H7 (cell line): Measurements from ENCODE around the gene LACC1. TPM values are rescaled to one million over a fixed set of nuclear protein-coding genes. Genes with fewer than 3 reads are reported as not detected.
A peak's percentile ranks its signal among the peaks of the same experiment; 100 is the strongest.

Experiments used
- DNase-seq: peaks from one replicate; pipeline ENCODE4 v3.0.0; 2012
- H3K27me3 ChIP-seq: 2 replicates; pipeline ENCODE4 v1.6.0; 2011; ENCODE audit warnings: mild to moderate bottlenecking, low read length; ENCODE audit not compliant: control insufficient read depth, insufficient read depth
- H3K36me3 ChIP-seq: replicated peaks from 2 replicates; pipeline ENCODE4 v1.5.1; 2011; ENCODE audit warnings: low read length; ENCODE audit not compliant: control insufficient read depth, insufficient read depth
- H3K4me3 ChIP-seq: 2 replicates; pipeline ENCODE4 v1.5.1; 2011; ENCODE audit warnings: low read depth, mild to moderate bottlenecking, control low read depth, low read length, moderate library complexity; ENCODE audit not compliant: insufficient read depth
- total RNA-seq: library from RNA; depleted of rRNA; stranded (reverse); fragments of >200 nt; shearing (Covaris generic); gene quantifications from 2 replicates; pipeline ENCODE4 v1.2.3, GENCODE V29; 2014

Gene LACC1
- total RNA-seq, 1 experiment from 2014 or later: 0.14 TPM

DNA sequence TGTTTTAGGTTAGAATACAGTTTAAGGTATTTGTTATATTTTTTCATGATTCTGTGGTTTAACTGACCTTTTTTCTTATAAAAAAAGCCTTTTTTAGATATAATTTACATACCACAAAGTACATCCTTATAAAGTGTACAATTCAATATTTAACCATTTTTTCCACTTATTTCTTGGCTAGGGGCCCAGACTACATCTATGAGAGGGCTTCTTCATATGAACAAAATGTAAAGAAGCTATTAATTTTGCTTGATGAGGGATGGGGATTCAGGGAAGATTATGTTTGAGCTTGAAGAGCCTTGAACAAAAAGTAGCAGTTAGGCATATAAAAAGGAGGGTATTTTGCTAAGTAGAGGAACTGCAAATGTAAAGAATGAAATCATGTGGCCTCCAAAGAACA is 2.4 kb upstream of the LACC1 start:
- peaks cover 15% of the 10 kb centered on the region for H3K27me3 ChIP-seq
- H3K4me3 ChIP-seq: no peak overlapping the region
- H3K36me3 ChIP-seq: no peaks in the 10 kb centered on the region
- no peak for DNase-seq

DNA sequence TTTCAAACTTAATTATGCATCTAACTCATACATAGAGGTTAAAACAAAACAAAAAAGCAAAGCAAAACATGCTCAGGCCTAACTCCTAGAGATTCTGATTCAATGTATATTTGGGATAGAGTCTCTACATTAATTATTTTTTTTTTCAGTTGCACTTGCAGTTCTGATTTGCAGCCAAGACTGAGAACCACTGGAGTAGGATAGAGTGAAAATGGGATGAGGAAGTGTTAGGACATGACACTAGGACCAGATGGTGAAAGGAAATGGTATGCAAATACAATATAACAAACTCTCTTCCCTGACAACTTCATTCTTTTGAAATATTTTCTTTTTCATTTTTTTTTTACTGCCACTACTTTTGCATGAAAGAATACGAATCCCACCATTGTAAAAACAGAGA is 1.9 kb upstream of the LACC1 start:
- DNase-seq: no peak
- Histone ChIP-seq H3K36me3 (no peaks in the 10 kb centered on the region), H3K4me3 (no peak overlapping the region), H3K27me3 (peaks cover 15% of the 10 kb centered on the region)

DNA sequence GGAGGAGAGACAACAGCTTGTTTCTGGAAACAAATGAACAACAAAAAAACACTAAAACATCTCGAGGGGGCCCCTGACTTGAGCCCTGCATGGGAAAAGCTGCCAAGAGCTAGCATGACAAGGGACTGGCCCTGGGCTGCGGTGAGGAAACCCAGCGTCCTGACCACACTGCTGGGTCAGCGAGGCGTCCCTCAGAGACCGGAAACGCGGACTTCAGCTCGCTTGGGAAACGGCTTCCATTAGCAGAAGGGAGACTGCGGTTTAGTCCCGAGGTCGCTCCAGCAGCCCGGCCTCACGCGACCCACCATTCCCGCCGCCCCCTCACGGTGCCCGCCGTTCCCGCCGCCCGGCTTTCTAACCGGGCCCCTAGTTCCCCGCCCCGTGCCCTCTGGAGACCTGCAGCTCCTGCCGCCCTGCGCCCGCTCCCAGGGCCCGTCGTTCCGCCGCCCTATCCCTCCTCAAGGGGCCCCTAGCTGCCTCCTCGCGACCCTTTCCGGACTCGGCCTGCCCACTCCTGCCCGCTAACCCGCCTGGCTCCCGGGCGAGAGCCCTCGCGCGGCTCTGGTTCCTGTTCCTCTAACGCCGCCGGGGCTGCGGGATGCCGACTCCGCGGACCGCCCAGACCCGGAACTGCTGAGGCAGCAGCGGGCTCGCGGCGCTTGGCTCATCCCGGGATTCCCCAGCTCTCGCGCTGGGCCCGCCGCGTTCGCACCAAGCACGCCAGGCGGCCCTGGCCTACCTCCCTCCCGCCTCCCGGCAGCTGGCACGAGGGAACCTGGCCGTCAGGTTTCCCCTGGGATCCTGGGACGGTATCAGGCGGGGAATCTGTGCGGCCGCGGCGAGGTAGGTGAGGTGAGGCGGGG is 581 bp upstream of the LACC1 start, which contains the start of gene CCDC122:
TSS of gene CCDC122 (minus strand) at position 849 of the 863 bp plus-strand sequence. CDS start 10,364 bp downstream, outside the sequence.
- H3K36me3 ChIP-seq: no peaks in the 10 kb centered on the region
- H3K4me3 ChIP-seq: peak within 1 kb of the TSS; percentile 78
- peak; percentile 88 for DNase-seq
- peaks cover 15% of the 10 kb centered on the region for H3K27me3 ChIP-seq

DNA sequence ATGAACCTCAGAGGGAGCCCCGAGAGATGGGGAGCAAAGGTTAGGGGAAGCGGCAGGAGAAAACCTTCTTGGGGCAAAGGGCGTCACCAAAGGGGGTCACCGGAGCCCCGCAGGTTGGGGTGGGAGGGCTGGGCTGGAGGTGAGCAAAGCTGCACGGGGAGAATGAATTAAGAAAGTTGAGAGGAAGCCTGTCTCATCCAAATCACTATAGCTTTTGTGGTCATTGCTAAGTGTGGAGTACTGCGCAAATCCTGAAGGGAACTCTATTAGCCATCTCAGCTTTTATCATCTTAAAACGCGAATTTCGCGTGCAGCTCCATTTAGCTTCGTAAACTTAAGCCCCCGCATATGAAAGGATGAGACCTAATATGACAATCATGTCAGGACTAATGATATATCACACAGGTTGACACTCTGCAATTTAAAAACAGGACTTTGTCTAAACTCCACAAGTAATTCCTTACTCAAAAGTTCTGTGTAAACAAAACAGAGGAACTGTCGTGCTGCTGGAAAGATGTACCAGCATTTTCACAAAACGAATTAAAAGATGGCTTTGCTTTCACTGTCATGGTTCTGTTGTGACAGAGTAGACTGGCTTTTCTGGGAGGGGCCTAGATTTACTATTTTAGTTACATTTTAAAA is 631 bp downstream of the LACC1 start:
- peak overlapping the region; percentile 78 for H3K4me3 ChIP-seq
- H3K27me3 ChIP-seq: peaks cover 15% of the 10 kb centered on the region
- no peaks in the 10 kb centered on the region for H3K36me3 ChIP-seq
- no peak for DNase-seq

DNA sequence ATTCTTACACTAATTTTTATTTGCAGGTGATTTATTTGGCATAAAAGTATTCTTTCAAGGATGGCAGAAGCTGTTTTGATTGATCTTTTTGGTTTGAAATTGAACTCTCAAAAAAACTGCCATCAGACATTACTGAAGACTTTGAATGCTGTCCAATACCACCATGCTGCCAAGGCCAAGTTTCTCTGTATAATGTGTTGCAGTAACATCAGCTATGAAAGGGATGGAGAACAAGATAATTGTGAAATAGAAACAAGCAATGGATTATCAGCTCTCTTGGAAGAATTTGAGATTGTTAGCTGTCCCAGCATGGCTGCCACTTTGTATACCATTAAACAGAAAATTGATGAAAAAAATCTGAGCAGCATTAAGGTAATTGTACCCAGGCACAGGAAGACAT is 1.2 kb downstream of the LACC1 start:
- H3K36me3 ChIP-seq: no peaks in the 10 kb centered on the region
- H3K27me3 ChIP-seq: peaks cover 15% of the 10 kb centered on the region
- no peak overlapping the region for H3K4me3 ChIP-seq
- DNase-seq: no peak

DNA sequence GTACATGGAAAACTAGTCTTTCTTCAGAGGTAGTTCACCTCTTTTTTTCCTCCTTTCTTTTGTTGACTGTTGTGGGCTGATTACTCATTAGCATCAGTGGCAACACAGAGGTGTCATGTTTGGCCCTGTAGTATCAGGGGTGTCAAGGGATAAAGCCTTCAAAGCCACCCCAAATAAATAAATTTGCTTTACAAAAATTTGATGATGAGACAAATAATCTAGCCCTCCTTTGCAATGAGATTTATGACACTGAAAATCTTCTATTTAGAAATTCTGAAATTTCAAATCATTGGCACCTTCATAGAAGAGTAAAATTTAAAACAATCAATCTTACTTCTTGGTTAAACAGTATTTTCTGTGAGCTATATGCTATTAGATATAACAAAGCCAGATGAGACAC is 1.9 kb downstream of the LACC1 start:
- Histone ChIP-seq H3K4me3 (no peak overlapping the region), H3K36me3 (no peaks in the 10 kb centered on the region), H3K27me3 (peaks cover 15% of the 10 kb centered on the region)
- DNase-seq: no peak

DNA sequence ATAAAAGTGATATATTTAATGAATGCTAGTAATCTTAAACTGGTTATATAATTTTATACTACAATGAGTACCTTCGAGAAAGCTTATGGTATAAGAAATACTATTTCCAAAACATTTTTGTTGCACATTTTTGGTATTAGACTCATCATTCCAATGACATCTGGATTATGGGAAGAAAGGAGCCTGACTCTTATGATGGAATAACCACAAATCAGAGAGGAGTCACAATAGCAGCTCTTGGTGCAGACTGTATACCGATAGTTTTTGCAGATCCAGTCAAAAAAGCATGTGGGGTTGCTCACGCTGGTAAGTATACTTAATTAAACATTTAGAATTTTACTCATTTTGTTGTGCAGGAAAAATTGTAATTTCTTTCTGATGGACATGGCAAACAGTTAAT is 3.9 kb downstream of the LACC1 start:
- Histone ChIP-seq H3K4me3 (no peak overlapping the region), H3K27me3 (peaks cover 15% of the 10 kb centered on the region), H3K36me3 (no peaks in the 10 kb centered on the region)
- DNase-seq: no peak

DNA sequence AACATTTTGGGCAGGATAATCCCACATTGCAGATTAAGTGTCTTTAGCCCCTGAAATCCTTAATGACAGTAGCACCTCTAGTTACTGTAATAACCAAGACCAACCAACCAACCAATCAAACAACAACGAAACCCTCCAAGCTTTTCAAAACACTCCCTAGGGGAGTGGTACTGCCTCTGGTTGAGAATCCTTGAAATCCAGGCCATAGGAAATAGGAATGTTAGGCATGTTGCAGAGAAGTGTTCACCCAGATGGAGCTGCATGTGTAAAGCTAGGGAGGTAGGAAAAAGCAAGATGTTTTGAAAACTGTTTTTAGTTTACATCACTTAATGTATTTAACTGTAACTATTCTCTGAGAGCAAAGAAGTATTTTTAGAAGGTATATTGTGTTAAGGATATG is 4.5 kb downstream of the LACC1 start:
- Histone ChIP-seq H3K36me3 (no peaks in the 10 kb centered on the region), H3K4me3 (no peak overlapping the region), H3K27me3 (peaks cover 15% of the 10 kb centered on the region)
- peak; percentile 18 for DNase-seq

DNA sequence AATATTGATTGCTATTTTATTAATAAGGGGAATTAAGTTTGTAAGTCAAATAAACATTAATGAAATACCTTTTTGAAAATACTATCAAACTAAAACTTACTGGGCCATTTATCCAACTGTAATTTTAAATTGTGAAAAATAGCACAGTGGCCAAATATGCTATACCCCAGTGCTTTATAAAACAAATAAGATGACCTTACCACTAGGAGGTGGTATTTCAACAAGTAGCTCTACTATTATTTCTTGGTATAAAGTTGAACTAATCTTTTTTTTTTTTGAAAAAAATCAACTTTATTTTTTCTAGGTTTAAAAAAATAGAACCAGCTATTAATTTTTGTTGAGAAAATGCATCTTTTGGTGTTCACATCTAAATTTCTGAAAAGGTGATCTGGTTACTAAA is 14.7 kb downstream of the LACC1 start:
- Histone ChIP-seq H3K4me3 (no peak overlapping the region), H3K36me3 (no peaks in the 10 kb centered on the region), H3K27me3 (no peaks in the 10 kb centered on the region)
- DNase-seq: peak; percentile 24

DNA sequence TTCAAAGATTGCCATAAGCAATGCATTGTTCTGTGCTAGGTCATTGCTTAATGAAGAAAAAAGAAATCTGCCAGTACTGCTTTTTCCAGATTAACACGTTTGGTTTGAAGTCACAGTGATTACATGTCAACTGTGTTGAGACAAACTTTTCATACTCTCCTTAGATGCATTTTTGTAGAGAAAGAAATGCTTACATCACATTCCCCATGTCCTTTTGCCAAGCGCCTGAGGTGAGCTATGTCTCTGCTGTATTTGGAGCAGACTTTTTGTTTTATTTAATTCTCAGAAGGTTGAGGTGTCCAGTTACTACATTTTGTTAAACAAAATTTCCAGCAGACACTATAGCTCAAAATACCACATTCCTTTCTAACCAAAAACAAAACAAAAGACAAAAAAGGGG is 16.2 kb downstream of the LACC1 start:
- no peak for DNase-seq
- Histone ChIP-seq H3K36me3 (no peaks in the 10 kb centered on the region), H3K27me3 (no peaks in the 10 kb centered on the region), H3K4me3 (no peak overlapping the region)

DNA sequence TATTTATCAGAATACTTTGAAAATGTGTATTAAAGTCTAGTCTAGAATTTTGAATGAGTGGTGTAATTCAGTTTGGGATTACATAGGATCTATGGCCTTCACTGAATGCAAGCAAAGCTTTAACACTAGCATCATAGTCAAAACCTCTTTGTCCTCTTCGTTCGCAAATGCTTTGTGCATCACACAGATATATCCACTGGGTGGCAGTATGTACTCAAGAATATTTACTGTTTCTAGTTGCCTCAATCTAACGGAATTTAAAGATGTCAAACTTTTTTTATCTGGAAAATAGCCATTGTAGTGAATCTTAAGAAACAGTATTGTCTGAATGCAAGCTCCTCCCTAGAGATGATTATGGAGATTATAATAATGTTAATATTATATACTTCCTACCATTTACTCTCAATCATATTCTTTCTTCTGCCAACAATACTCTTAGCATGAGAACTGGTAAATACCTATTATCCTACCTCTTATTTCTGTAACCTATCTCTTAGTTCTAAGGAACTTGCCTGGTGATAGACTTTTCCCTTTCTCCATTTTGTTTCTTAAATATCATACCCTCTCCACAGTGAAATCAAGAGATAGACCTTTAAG is 25.8 kb downstream of the LACC1 start:
- no peak overlapping the region for H3K4me3 ChIP-seq
- H3K27me3 ChIP-seq: no peaks in the 10 kb centered on the region
- no peaks in the 10 kb centered on the region for H3K36me3 ChIP-seq
- peak; percentile 62 for DNase-seq

DNA sequence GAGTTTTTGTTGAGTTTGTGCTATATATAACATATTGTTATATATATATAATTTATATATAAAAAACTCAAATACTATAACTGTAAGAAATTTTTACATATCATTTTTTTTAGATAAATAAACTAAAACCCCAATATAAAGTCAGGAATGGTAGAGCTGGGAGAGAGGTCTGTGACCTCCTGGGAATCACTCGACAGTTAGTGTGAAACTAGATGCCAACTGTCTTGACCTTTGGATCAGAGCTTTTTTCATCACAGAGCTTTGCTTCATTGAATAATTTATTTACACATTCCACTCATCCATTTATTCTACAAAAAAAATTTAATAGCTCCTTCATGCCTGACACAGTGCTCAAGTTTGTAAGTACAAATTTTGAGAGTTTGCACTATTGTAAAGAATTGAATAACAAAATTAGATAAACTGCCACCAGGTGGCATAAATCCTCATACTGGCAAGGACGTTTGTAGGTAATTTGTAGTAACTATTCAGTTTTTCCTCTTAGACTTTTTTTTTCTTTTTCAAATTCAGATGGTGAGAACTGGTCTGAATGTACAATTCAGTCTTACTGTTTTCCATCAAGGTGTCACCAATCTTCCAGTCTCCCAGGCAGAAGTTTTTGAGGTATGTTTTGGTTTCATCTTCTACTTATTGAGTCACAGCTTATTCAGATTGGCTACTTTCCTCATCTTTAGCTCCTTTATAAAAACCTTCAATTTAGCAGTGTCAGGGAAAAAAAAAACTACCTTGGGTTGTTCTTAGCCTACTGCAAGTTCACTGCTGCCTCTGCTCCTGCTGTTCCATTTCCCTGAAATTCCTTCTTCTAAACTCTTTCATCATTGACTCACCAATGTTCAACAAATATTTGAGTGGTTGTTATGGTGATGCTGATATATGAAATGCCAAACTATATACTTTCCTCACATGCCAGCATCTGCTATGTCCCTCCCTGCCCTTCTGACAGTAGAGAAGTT is 28.7 kb downstream of the LACC1 start:
- peak; percentile 17 for DNase-seq

DNA sequence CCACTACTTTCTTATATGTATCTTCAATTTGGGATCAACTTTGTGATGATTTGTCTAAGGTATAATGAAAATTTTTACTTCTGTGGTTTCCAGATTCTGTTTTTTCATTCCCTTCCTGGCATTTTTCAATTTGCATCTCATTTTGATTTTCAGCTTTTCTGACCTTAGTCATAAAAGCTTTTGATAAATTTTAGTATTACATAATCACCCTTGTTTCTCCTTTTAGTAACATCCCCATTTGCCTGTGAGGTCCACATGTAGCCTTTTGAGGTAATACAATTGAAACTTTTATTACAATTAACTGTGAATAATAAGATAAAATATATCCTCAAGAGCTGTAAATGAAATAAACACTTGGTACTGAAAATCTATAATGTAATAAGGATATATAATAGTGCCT is 31.2 kb downstream of the LACC1 start:
- DNase-seq: no peak
- Histone ChIP-seq H3K36me3 (no peaks in the 10 kb centered on the region), H3K27me3 (no peaks in the 10 kb centered on the region), H3K4me3 (no peak overlapping the region)

More for the DNA sequence above, 28.7 kb downstream of the LACC1 start:
- no peaks in the 10 kb centered on the region for H3K27me3 ChIP-seq
- H3K36me3 ChIP-seq: no peaks in the 10 kb centered on the region
- H3K4me3 ChIP-seq: no peak overlapping the region

DNA sequence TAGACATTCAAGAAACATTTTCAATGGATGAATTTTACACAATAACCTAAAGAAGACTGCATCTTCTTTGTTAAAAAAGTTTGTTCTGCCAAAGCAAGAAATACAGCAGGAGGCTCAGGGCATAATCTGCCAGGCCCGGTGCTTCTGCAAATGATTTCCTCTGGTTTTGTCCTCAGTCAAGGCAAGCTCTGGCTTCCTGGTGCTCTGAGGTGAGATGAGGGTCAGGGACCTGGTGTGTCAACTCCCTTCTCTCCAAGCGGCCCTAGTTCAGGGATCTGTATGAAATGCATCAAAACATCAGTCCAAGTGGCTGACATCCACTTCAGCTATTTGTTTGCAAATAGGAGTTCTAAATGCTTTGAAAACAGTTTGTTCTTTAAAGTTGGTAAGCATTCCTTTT is 31.6 kb downstream of the LACC1 start:
- no peaks in the 10 kb centered on the region for H3K36me3 ChIP-seq
- H3K4me3 ChIP-seq: no peak overlapping the region
- no peaks in the 10 kb centered on the region for H3K27me3 ChIP-seq
- no peak for DNase-seq
